HG03575 (cell line): ENCODE data around the gene C11orf68.
"Not testable (repeated sequence)": the region's sequence is repeated elsewhere in the genome, so short reads cannot be mapped to it uniquely, and the experiment has no call there.

Source experiments
- ATAC-seq: cut with Tn5 transposase; IDR thresholded peaks from one replicate; pipeline ENCODE4 v1.9.1; 2021; ENCODE audit not compliant: unreplicated experiment, insufficient number of reproducible peaks, low FRiP score; ENCODE audit errors: extremely low read depth

C11orf68 gene

DNA sequence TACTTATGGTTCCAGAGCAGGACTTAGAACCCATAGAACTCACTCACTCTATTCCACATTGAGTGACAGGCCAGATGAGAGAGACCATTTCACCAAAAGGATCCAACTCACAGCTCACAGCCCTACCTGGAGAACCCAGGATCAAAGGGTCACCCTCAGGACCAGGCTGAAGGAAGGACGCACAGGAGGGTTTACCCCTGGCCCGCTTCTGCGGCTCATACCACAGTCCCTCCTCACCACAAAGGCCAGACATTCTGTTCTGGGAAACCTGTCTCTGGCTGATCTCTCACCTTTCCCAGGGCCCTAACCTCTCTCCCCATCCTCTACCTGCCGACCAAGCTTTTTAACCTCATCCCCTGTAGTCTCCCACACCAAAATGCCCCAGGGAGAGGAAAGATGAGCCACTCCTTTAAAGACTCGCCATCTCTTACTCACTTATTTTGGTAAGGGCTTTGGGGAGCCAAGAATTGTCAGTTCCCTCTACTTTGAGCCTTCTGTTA, 23.3 kb downstream of the C11orf68 start:
- no peak for ATAC-seq

DNA sequence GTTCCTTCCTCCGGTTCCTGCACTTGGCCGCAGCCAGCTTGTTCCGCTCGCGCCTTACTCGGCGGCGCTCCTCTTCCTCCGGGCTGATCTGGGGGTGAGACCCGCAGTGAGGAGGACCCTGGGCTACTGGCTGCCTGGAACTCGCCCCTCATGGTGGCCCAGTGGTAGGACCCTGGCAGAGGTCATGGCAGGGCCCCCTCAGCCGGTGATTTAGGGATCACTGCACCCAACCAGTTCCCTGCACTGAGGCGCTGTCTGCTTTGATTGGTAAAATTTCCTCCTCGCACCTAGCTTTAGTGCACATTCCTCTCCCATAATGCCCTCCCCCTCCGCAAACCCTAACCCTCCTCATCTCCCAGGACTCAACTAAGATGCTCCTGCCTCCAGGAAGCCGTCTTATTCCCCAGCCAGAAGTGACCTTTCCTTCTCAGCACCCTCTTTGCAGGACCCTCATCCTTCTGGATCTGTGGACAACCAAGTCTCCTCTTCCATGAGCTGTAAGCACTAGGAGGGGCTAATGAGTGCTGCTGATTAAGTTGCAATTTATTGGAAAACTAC, 24.7 kb downstream of the C11orf68 start:
- ATAC-seq, result no peak

GRCh38 chr11:65892661-65893317, 26.1 kb downstream of the C11orf68 start:
- ATAC-seq, result no peak

DNA sequence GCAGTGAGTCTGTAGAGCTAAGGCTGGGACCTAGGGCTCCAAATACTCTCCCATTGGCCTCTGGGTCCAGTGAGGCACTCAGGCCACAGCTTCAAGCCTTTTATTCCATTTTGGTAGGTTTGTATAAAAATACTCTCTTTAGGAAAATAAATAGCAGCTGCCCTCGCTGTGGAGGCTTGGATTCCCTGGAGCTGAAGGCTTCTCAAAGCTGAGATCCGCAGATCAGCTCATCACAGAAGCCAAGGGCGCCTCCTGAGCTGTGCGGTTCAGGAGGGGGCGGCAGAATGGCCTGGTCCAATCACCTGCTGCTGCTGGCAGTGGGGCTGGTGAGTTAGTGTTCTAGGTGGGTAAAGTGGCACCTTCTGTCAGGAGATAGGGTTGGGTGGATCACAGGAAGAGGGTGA, 26.7 kb downstream of the C11orf68 start:
- not testable (repeated sequence) for ATAC-seq

DNA sequence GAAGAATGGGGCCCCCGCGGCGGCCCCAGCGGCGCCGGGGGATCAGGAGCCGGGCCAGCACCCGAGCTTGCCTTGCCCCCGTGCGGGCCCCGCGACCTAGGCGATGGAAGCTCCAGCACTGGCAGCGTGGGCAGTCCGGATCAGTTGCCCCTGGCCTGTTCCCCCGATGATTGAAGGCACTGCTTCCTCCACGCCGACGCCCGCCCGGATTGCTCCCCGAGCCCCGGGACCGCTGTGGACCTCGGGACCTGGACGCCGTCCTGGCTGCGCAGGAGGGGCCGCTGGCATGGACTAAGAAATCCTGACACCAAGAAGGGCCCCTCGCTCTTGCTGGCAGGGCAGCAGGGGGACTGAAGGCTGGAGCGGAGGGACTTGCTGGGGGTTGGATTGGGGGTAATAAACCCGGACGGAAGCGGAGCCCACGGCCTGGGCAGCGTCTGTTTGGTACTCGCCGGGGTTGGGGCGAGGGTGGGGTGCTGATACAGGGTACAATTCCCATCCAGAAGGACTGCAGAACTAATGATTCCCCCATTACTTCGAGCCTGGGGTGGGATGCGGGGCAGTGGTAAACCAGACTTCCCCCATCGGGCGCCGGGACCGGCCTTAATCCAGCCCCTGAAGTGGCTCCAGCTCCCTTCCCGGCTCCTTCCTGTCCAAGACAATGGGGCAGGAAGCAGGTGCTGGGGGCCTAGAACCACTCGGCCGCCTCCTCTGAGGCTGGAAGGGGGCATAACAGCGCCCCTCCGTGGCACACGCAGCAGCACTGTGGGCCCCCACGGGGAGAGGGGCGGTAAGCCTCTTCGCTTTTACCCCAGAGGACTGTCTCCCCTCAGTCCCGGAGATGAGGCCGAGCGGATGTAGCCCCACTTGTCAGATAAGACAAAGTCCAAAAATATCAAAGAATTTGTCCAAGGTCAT, 27.4 kb downstream of the C11orf68 start:
- no peak for ATAC-seq

- ATAC-seq, result no peak
Observed at GRCh38 chr11:65890324-65891218, 28.3 kb downstream of the C11orf68 start, which contains the start of gene CCDC85B. TSS of gene CCDC85B (plus strand) at chr11:65890673. CDS start at chr11:65890784, 111 bp downstream.

- ATAC-seq, result no peak
Observed at GRCh38 chr11:65888163-65888814, 30.6 kb downstream of the C11orf68 start, which contains the start of gene FIBP. TSS of gene FIBP (minus strand) at chr11:65888471. CDS start at chr11:65888418, 53 bp downstream.

DNA sequence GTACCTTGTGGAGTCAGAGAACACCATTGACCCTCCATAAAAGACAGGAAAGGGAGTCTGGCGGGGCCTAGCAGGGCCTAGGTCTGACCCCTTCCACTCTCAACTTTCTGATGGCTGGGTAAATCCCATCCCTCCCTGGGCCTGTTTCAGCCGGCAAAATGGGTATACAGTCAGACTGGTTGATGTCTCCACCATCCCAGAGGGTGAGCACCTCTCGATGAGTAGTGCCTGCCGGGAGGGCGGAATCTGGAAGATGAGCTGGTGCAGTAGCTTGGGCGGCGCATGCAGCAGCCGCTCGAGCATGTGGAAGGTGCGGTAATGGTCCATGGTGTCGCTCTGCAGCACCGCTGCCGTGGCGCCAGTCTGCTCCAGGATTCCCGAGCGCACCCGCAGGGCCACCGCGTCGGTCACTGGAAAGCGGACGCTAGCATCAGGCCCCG, 31.1 kb downstream of the C11orf68 start:
- no peak for ATAC-seq

- no peak for ATAC-seq
Observed at GRCh38 chr11:65886826-65887722, 31.8 kb downstream of the C11orf68 start.

- ATAC-seq, result no peak
Observed at GRCh38 chr11:65885808-65886536, 32.9 kb downstream of the C11orf68 start.

GRCh38 chr11:65885231-65885630, 33.6 kb downstream of the C11orf68 start:
- ATAC-seq, result no peak

DNA sequence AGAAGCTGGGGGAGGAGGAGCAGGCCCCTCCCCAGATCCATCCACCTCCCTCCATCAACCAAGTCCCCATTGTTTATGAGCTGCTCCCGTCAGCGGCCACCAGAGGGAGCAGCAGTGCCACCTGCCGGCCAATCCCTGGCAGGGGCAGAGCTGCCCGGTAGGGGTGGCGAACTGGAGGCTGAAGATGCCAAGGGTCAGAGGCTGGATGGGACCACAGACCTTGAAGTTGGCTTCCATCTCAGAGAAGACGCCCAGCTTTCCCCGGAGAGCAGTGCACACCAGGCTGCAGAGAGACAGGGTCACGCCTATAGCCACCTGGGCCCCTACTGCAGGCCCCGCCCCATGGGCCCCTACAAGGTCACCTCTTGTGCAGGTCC, 34.2 kb downstream of the C11orf68 start:
- ATAC-seq, result no peak

DNA sequence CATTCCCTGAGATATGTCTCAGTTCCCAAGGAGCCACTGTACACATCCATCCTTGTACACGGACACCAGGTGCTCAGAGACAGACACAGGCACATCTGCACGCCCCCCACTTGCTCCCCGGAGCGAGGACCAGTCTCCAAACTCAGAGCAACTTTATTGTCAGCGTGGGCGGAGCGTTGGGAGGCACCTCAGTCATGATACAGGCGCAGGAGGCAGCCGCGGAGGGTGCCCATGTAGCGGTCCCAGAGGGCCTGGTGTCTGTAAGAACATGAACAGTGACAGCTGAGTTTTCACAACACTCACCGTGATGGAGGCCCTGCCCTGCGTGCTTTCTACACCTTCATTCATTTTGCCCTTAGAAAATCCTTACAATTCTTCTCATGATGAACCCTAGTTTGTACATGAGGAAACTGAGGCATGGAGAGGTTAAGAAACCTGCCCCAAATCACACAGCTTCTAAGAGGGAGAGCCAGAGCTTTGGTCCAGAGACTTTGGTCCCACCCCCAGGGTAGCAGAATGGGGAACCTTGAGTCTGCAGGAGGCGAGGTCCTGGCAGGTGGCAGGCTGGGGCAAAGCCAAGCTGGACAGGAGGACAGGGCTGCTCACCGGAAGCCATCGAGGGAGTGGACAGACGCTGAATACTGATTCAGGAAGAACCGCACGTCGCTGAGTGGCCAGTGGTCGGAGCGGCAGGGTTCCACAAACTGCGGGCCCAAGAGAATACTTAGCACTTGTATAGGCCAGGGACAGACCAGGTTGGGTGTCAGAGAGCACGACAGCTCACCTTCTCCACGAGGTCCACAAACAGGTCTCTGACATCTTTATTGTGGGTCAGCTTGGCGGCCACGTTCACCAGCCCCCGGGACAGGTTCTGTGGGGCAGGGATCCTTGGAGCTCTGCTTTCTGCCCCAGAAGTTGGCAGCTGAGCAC, 34.8 kb downstream of the C11orf68 start:
- ATAC-seq, result no peak

- ATAC-seq, result no peak
Observed at GRCh38 chr11:65883058-65883761, 35.7 kb downstream of the C11orf68 start.
